Endometrial microvascular endothelial cells (primary cell): Measurements from ENCODE around the gene NGFR. TPM values are rescaled to one million over a fixed set of nuclear protein-coding genes. Genes with fewer than 3 reads are reported as not detected.

Source experiments
- in situ Hi-C: cut with HindIII; loops from 2 replicates; pipeline ENCODE4 v1.10.0; 2017; ENCODE audit warnings: low sequenced_read_pairs, low pct_unique_long_range_greater_than_20kb; ENCODE audit errors: inconsistent ontology term
- total RNA-seq: library from RNA; depleted of rRNA; stranded (reverse); fragments of >200 nt; gene quantifications from one replicate; pipeline ENCODE4 v1.2.3, GENCODE V29; 2015; ENCODE audit errors: inconsistent ontology term

Gene NGFR
- total RNA-seq, 1 donor from 2014 or later, result not detected

- in situ Hi-C loops, result no loop called here
Observed at GRCh38 chr17:49552070-49552751, 57.1 kb downstream of the NGFR start.

- in situ Hi-C loops, result no loop called here
Observed at GRCh38 chr17:49553676-49554335, 58.7 kb downstream of the NGFR start.

- in situ Hi-C loops, result no loop called here
Observed at GRCh38 chr17:49554694-49555494, 59.8 kb downstream of the NGFR start.

GRCh38 chr17:49555495-49556222 is 60.6 kb downstream of the NGFR start:
- in situ Hi-C loops, result no loop called here

- in situ Hi-C loops, result no loop called here
Observed at GRCh38 chr17:49556223-49556943, 61.3 kb downstream of the NGFR start.

- in situ Hi-C loops, result no loop called here
Observed at GRCh38 chr17:49557312-49558024, 62.4 kb downstream of the NGFR start.

Other genes starting within 250 kb of the NGFR start
- gene ZNF652, start 133.0 kb upstream of the NGFR start, total RNA-seq, result 5.9 TPM
- 246 TPM for gene PHB1, start 80.4 kb upstream of the NGFR start, total RNA-seq
- 1.3 TPM for gene NXPH3, start 80.6 kb downstream of the NGFR start, total RNA-seq
- gene SPOP, start 182.8 kb downstream of the NGFR start, total RNA-seq, result 61.5 TPM
- gene SLC35B1, start 212.7 kb downstream of the NGFR start, total RNA-seq, result 76.1 TPM